Measurements from ENCODE around the gene BCAR3.

Gene BCAR3

GRCh38 chr1:93641527-93641926 lies 40.1 kb downstream of the BCAR3 start:
- Mint-ChIP-seq H3K36me3 (ENCODE audit: low read depth) (peaks cover 89% of the 10 kb centered on the region), H3K27ac (no peak overlapping the region), H3K27me3 (no peaks in the 10 kb centered on the region), H3K4me3 (no peak overlapping the region), H3K9me3 (no peaks in the 10 kb centered on the region), H3K4me1 (ENCODE audit: low read depth) (peaks cover 6% of the 10 kb centered on the region)
- intact Hi-C loops (cut with micrococcal nuclease) = no loop called here

DNA sequence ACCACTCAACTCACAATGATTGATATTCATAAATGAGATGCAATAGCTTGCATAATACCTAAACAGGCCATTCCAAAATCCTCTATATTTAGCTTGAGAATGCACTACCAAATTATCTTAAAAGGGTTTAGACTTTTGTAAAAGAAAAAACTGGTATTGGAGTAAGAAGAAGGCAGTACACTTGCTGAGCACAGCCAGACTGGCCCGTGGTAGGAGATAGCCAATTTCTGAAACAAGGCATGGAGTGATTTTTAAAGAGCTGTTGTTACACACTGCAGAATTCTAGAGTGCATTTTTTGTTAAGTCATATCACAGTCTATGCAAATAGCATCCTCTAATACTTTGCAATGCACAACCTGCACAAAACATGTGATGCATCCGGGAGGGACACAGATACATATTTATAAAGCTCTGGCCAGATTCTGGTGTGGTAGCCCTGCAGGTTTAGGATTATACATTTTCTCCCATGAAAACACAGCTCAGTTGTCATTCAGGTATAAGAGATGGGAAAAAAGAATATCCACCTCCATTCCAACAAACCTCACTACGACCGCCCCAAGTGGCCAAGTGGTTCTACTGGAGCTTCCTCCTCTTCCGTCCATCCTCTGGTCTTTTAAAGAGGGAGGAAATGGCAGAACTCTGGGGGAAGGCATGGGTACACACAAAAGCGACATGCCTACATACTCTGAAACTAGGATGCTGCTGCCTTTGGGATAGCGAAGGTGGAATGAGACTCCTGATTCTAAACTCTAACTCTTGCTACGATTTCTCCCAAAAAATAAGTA lies 40.8 kb downstream of the BCAR3 start:
- H3K27ac Mint-ChIP-seq = no peak overlapping the region
- no peaks in the 10 kb centered on the region for H3K9me3 Mint-ChIP-seq
- peaks cover 6% of the 10 kb centered on the region for H3K4me1 Mint-ChIP-seq (ENCODE audit: low read depth)
- intact Hi-C loops (cut with micrococcal nuclease) = no loop called here
- H3K27me3 Mint-ChIP-seq = no peaks in the 10 kb centered on the region
- H3K4me3 Mint-ChIP-seq = no peak overlapping the region
- peaks cover 95% of the 10 kb centered on the region for H3K36me3 Mint-ChIP-seq (ENCODE audit: low read depth)

- Mint-ChIP-seq H3K27ac (no peak overlapping the region), H3K4me1 (ENCODE audit: low read depth) (peaks cover 6% of the 10 kb centered on the region), H3K9me3 (no peaks in the 10 kb centered on the region), H3K27me3 (no peaks in the 10 kb centered on the region), H3K4me3 (no peak overlapping the region), H3K36me3 (ENCODE audit: low read depth) (peaks cover 100% of the 10 kb centered on the region)
- intact Hi-C loops (cut with micrococcal nuclease) = no loop called here
Measured at GRCh38 chr1:93638981-93639380, 42.7 kb downstream of the BCAR3 start.

GRCh38 chr1:93638307-93638847 lies 43.3 kb downstream of the BCAR3 start:
- Mint-ChIP-seq H3K4me1 (ENCODE audit: low read depth) (peaks cover 6% of the 10 kb centered on the region), H3K36me3 (ENCODE audit: low read depth) (peaks cover 100% of the 10 kb centered on the region), H3K4me3 (no peak overlapping the region)

DNA sequence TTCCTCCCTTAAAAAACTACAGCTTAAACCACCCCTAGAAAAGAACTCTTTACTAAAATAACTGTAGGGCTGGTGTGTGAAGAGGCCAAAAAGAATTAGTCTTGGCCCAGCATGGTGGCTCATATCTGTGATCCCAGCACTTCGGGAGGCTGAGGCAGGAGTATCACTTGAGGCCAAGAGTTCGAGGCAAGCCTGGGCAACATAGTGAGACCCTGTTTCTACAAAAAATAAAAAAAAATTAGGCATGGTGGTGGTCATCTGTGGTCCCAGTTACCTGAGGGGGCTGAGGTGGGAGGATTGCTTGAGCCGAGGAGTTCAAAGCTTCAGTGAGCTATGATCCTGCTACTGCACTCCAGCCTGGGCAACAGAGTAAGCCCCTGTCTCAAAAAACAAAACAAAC lies 44.9 kb downstream of the BCAR3 start:
- no peak overlapping the region for H3K27ac Mint-ChIP-seq
- H3K27me3 Mint-ChIP-seq = no peaks in the 10 kb centered on the region
- peaks cover 6% of the 10 kb centered on the region for H3K4me1 Mint-ChIP-seq (ENCODE audit: low read depth)
- no peaks in the 10 kb centered on the region for H3K9me3 Mint-ChIP-seq
- H3K4me3 Mint-ChIP-seq = no peak overlapping the region
- intact Hi-C loops (cut with micrococcal nuclease) = no loop called here
- peaks cover 84% of the 10 kb centered on the region for H3K36me3 Mint-ChIP-seq (ENCODE audit: low read depth)

More at GRCh38 chr1:93638307-93638847, 43.3 kb downstream of the BCAR3 start:
- Mint-ChIP-seq H3K27me3 (no peaks in the 10 kb centered on the region), H3K9me3 (no peaks in the 10 kb centered on the region), H3K27ac (no peak overlapping the region)
- intact Hi-C loops (cut with micrococcal nuclease) = no loop called here

DNA sequence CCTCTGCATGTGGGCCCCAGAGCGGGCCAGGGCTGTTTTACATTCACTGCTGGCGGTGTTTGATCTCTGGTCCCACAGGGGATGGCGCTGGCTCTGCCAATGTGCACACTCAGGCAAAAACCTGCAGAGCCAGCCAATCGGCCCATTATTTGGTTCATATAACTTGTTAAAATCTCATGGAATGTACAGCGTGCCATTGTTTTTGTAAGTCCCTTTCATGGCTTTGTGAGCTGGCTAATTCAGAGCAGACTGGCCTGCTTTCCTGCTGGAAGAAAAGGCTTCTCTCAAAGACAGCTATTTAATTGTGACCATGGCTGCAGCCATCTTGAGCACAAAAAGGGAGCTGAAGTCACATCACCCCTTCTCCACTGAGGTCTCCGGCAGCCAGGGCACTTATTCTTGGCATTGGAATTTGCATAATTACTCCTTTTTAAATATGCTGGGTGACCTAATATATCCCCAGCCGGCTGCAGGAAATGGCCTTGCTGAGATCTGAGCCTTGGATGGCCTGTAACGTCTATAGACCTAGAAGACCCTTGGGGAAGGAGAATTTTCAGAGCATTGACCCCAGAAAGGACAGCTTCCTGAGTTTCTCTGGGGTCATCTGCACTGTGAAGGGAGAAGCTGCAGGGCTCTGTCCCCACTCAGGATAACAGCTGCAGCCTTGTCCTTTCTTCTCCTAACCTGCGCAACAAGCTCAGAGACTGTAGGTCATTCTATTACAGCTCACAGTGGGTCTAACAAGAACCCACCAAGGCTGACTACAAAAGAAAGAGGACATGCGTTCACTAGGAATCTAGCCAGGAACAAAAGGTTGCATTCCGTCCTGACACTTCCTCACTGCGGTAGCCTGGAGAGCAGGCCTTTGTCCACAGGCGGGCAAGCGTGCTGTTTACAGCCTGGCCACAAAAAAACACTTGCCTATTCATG lies 45.8 kb downstream of the BCAR3 start:
- Mint-ChIP-seq H3K4me3 (no peak overlapping the region), H3K27ac (no peak overlapping the region), H3K36me3 (ENCODE audit: low read depth) (peaks cover 80% of the 10 kb centered on the region), H3K27me3 (no peaks in the 10 kb centered on the region), H3K9me3 (no peaks in the 10 kb centered on the region), H3K4me1 (ENCODE audit: low read depth) (peaks cover 10% of the 10 kb centered on the region)
- intact Hi-C loops (cut with micrococcal nuclease) = no loop called here

DNA sequence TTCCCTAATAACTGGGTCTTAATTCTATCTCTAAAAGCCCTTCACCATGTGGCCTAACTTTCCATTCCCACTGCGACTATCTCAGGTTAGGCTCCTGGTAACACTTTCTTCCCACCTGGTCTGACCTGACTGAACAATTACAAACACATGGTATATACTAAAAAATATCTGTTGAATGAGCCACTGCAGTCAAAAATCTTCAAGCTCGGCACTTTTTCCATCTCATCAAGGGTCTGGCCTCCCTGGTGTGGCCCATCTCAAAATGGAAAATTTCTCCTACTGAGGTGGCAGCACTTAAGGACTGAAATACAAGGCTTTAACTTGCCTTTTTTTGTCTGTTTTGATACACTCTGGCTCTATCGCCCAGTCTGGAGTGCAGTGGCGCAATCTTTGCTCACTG lies 48.3 kb downstream of the BCAR3 start:
- intact Hi-C loops (cut with micrococcal nuclease) = no loop called here
- no peaks in the 10 kb centered on the region for H3K9me3 Mint-ChIP-seq
- no peaks in the 10 kb centered on the region for H3K27me3 Mint-ChIP-seq
- peaks cover 67% of the 10 kb centered on the region for H3K36me3 Mint-ChIP-seq (ENCODE audit: low read depth)
- no peak overlapping the region for H3K4me3 Mint-ChIP-seq
- H3K27ac Mint-ChIP-seq = no peak overlapping the region
- peaks cover 24% of the 10 kb centered on the region for H3K4me1 Mint-ChIP-seq (ENCODE audit: low read depth)

DNA sequence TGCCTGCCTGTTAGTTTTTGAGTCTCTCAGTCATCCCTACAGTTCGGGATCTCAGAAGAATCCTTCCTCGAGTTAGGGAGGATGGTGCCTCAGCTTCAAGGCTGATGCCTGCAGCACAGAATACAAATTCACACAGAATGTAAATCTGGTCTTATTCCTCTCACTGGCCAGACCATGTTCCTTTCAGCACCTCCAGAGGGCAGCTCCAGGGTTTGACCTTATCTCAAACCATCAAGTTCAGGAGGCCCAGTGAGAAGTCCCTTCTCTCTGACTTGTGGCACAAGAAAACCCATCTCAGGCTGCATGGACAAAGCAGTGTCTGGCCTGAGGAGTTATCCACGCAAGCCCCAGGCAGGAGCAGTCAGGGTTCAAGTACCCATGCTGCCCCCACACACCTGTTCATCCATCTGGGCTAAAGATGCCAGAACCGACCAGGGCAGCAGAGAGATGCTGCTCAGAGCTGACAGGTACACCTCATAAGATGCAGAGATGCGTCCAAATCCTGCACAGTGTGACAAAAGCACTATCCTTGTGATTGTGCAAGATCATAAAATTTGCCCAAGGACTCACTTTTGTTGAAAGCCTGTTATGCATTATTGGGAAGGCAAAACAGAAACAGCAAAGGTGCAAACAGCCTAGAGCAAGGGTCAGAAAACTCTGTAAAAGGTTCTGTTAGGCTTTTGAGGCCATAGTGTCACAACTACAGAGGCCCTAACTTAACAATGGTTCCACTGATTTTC lies 49.8 kb downstream of the BCAR3 start:
- Mint-ChIP-seq H3K27ac (no peak overlapping the region), H3K4me3 (no peak overlapping the region), H3K9me3 (no peaks in the 10 kb centered on the region), H3K36me3 (ENCODE audit: low read depth) (peaks cover 56% of the 10 kb centered on the region), H3K27me3 (no peaks in the 10 kb centered on the region), H3K4me1 (ENCODE audit: low read depth) (peaks cover 25% of the 10 kb centered on the region)
- intact Hi-C loops (cut with micrococcal nuclease) = loop anchor here (2.0 kb wide), 1 partner anchor 39 kb away; no protein-coding TSS in a partner anchor

DNA sequence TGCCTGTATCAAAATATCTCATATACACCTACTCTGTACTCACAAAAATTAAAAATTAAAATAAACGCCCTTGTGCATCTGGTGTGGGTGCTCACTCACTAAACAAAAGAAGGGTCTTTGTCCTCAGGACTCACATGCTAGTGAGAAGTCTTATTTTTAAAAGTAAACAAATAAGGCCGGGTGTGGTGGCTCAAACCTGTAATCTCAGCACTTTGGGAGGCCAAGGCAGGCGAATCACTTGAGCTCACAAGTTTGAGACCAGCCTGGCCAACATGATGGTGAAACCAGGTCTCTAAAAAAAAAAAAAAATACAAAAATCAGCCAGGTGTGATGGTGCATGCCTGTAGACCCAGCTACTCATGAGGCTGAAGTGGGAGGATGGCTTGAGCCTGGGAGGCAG lies 51.5 kb downstream of the BCAR3 start:
- Mint-ChIP-seq H3K27ac (no peak overlapping the region), H3K27me3 (no peaks in the 10 kb centered on the region), H3K9me3 (no peaks in the 10 kb centered on the region), H3K4me3 (no peak overlapping the region), H3K36me3 (ENCODE audit: low read depth) (peaks cover 39% of the 10 kb centered on the region), H3K4me1 (ENCODE audit: low read depth) (peaks cover 23% of the 10 kb centered on the region)
- intact Hi-C loops (cut with micrococcal nuclease) = loop anchor here (2.0 kb wide), 1 partner anchor 41 kb away; no protein-coding TSS in a partner anchor

DNA sequence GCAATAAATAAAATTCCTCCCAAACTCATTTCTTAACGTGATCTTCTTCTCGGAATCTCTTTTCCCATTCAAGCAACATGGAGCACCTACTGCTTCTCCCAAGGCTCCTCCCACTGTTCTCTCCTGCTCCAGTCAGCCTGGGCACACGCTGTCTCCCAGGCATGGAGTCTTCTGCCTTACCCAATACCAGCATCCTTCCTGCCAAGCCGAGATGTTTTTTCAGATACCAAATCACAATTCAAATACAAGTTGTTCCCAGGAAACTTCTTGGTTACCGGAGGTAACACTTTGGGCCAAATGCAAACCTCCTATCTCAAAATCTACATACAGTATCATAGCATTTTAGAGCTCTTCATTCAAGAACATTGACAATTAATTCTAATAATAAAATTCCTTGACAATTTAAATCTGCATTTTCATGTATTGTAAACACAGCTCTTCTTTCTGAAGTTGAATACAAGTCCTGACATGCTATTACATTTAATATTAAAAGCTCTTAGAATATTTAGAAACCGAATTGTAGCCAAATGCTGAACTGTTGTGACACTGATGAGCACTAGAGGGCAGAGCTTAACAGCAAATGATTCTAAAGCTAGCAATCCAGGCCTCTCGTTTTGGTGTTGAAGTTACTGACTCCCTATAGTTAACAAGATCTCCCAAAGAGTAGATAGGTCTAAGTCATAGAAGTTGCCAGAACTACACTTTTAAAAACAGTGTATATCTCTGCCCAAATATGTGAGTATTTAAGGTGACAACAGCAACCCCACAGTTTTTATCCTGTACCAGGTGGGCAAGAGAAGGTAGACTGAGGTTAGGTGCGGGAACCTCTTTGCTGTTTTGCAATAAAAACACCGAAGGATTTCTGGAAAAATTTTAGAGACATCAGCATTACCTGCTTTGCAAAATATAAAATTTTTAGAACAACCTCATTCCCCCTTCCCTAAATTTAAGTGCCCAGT lies 52.3 kb downstream of the BCAR3 start:
- H3K4me3 Mint-ChIP-seq = no peak overlapping the region
- no peaks in the 10 kb centered on the region for H3K27me3 Mint-ChIP-seq
- peaks cover 23% of the 10 kb centered on the region for H3K4me1 Mint-ChIP-seq (ENCODE audit: low read depth)
- H3K36me3 Mint-ChIP-seq (ENCODE audit: low read depth) = peaks cover 33% of the 10 kb centered on the region
- no peaks in the 10 kb centered on the region for H3K9me3 Mint-ChIP-seq
- H3K27ac Mint-ChIP-seq = peak overlapping the region; percentile 71
- intact Hi-C loops (cut with micrococcal nuclease) = loop anchor here (1.0 to 2.0 kb wide), 3 partner anchors 41 to 215 kb away; no protein-coding TSS in a partner anchor

GRCh38 chr1:93628681-93629080 lies 53.0 kb downstream of the BCAR3 start:
- Mint-ChIP-seq H3K9me3 (no peaks in the 10 kb centered on the region), H3K27ac (peak overlapping the region; percentile 71), H3K36me3 (ENCODE audit: low read depth) (peaks cover 32% of the 10 kb centered on the region), H3K27me3 (no peaks in the 10 kb centered on the region), H3K4me1 (ENCODE audit: low read depth) (peaks cover 23% of the 10 kb centered on the region), H3K4me3 (no peak overlapping the region)
- intact Hi-C loops (cut with micrococcal nuclease) = loop anchor here (1.0 kb wide), 2 partner anchors 186 to 216 kb away; no protein-coding TSS in a partner anchor

GRCh38 chr1:93625582-93626327 lies 55.9 kb downstream of the BCAR3 start:
- Mint-ChIP-seq H3K4me1 (ENCODE audit: low read depth) (peaks cover 36% of the 10 kb centered on the region), H3K4me3 (no peak overlapping the region), H3K27ac (no peak overlapping the region), H3K27me3 (no peaks in the 10 kb centered on the region), H3K36me3 (ENCODE audit: low read depth) (peaks cover 39% of the 10 kb centered on the region), H3K9me3 (no peaks in the 10 kb centered on the region)
- intact Hi-C loops (cut with micrococcal nuclease) = loop anchor here (2.0 kb wide), 1 partner anchor 187 kb away; no protein-coding TSS in a partner anchor

All from dendritic cell treated with granulocyte-macrophage colony-stimulating factor and Interleukin-4, amounts not matched to agents 40 ng/mL and 50 ng/mL, for 4 days (primary cell).